Measurements from ENCODE around the gene FRY. TPM values are rescaled to one million over a fixed set of nuclear protein-coding genes. Genes with fewer than 3 reads are reported as not detected.

FRY gene
- total RNA-seq, 1 donor, result 12.5 TPM

GRCh38 chr13:32165796-32166195 is 134.2 kb downstream of the FRY start:
- Histone ChIP-seq H3K4me3 (ENCODE audit: low read length) (no peak overlapping the region), H3K4me1 (ENCODE audit: insufficient read depth, low read length) (no peaks in the 10 kb centered on the region), H3K9me3 (ENCODE audit: low read depth, low read length) (no peaks in the 10 kb centered on the region), H3K27me3 (ENCODE audit: insufficient read depth, low read length) (no peaks in the 10 kb centered on the region)

- Histone ChIP-seq H3K4me3 (ENCODE audit: low read length) (no peak overlapping the region), H3K9me3 (ENCODE audit: low read depth, low read length) (no peaks in the 10 kb centered on the region), H3K27me3 (ENCODE audit: insufficient read depth, low read length) (no peaks in the 10 kb centered on the region), H3K4me1 (ENCODE audit: insufficient read depth, low read length) (no peaks in the 10 kb centered on the region)
Measured at GRCh38 chr13:32168131-32168530, 136.6 kb downstream of the FRY start.

- no peaks in the 10 kb centered on the region for H3K9me3 ChIP-seq (ENCODE audit: low read depth, low read length)
- H3K4me1 ChIP-seq (ENCODE audit: insufficient read depth, low read length), result no peaks in the 10 kb centered on the region
- H3K4me3 ChIP-seq (ENCODE audit: low read length), result no peak overlapping the region
- H3K27me3 ChIP-seq (ENCODE audit: insufficient read depth, low read length), result no peaks in the 10 kb centered on the region
Measured at GRCh38 chr13:32170841-32171240, 139.3 kb downstream of the FRY start.

GRCh38 chr13:32173881-32174280 is 142.3 kb downstream of the FRY start:
- H3K4me3 ChIP-seq (ENCODE audit: low read length), result no peak overlapping the region

GRCh38 chr13:32174366-32174765 is 142.8 kb downstream of the FRY start:
- H3K9me3 ChIP-seq (ENCODE audit: low read depth, low read length), result no peaks in the 10 kb centered on the region
- H3K4me3 ChIP-seq (ENCODE audit: low read length), result no peak overlapping the region
- no peaks in the 10 kb centered on the region for H3K4me1 ChIP-seq (ENCODE audit: insufficient read depth, low read length)
- H3K27me3 ChIP-seq (ENCODE audit: insufficient read depth, low read length), result no peaks in the 10 kb centered on the region

More at GRCh38 chr13:32173881-32174280, 142.3 kb downstream of the FRY start:
- Histone ChIP-seq H3K27me3 (ENCODE audit: insufficient read depth, low read length) (no peaks in the 10 kb centered on the region), H3K4me1 (ENCODE audit: insufficient read depth, low read length) (no peaks in the 10 kb centered on the region), H3K9me3 (ENCODE audit: low read depth, low read length) (no peaks in the 10 kb centered on the region)

GRCh38 chr13:32175307-32175706 is 143.7 kb downstream of the FRY start:
- Histone ChIP-seq H3K4me1 (ENCODE audit: insufficient read depth, low read length) (no peaks in the 10 kb centered on the region), H3K9me3 (ENCODE audit: low read depth, low read length) (no peaks in the 10 kb centered on the region), H3K4me3 (ENCODE audit: low read length) (no peak overlapping the region), H3K27me3 (ENCODE audit: insufficient read depth, low read length) (no peaks in the 10 kb centered on the region)

GRCh38 chr13:32175943-32176342 is 144.4 kb downstream of the FRY start:
- Histone ChIP-seq H3K9me3 (ENCODE audit: low read depth, low read length) (no peaks in the 10 kb centered on the region), H3K4me1 (ENCODE audit: insufficient read depth, low read length) (no peaks in the 10 kb centered on the region), H3K4me3 (ENCODE audit: low read length) (no peak overlapping the region), H3K27me3 (ENCODE audit: insufficient read depth, low read length) (no peaks in the 10 kb centered on the region)

- H3K9me3 ChIP-seq (ENCODE audit: low read depth, low read length), result no peaks in the 10 kb centered on the region
- no peak overlapping the region for H3K4me3 ChIP-seq (ENCODE audit: low read length)
- no peaks in the 10 kb centered on the region for H3K4me1 ChIP-seq (ENCODE audit: insufficient read depth, low read length)
- H3K27me3 ChIP-seq (ENCODE audit: insufficient read depth, low read length), result no peaks in the 10 kb centered on the region
Measured at GRCh38 chr13:32176696-32177095, 145.1 kb downstream of the FRY start.

GRCh38 chr13:32178763-32179162 is 147.2 kb downstream of the FRY start:
- Histone ChIP-seq H3K27me3 (ENCODE audit: insufficient read depth, low read length) (no peaks in the 10 kb centered on the region), H3K4me3 (ENCODE audit: low read length) (no peak overlapping the region), H3K4me1 (ENCODE audit: insufficient read depth, low read length) (no peaks in the 10 kb centered on the region), H3K9me3 (ENCODE audit: low read depth, low read length) (no peaks in the 10 kb centered on the region)

GRCh38 chr13:32179708-32180107 is 148.1 kb downstream of the FRY start:
- Histone ChIP-seq H3K27me3 (ENCODE audit: insufficient read depth, low read length) (no peaks in the 10 kb centered on the region), H3K4me1 (ENCODE audit: insufficient read depth, low read length) (no peaks in the 10 kb centered on the region), H3K4me3 (ENCODE audit: low read length) (no peak overlapping the region), H3K9me3 (ENCODE audit: low read depth, low read length) (no peaks in the 10 kb centered on the region)

GRCh38 chr13:32187651-32188050 is 156.1 kb downstream of the FRY start:
- no peaks in the 10 kb centered on the region for H3K27me3 ChIP-seq (ENCODE audit: insufficient read depth, low read length)
- H3K9me3 ChIP-seq (ENCODE audit: low read depth, low read length), result no peaks in the 10 kb centered on the region
- no peak overlapping the region for H3K4me3 ChIP-seq (ENCODE audit: low read length)
- H3K4me1 ChIP-seq (ENCODE audit: insufficient read depth, low read length), result no peaks in the 10 kb centered on the region

GRCh38 chr13:32191452-32191998 is 160.0 kb downstream of the FRY start:
- no peak overlapping the region for H3K4me3 ChIP-seq (ENCODE audit: low read length)
- H3K4me1 ChIP-seq (ENCODE audit: insufficient read depth, low read length), result no peaks in the 10 kb centered on the region

GRCh38 chr13:32195713-32196112 is 164.1 kb downstream of the FRY start:
- Histone ChIP-seq H3K4me3 (ENCODE audit: low read length) (no peak overlapping the region), H3K27me3 (ENCODE audit: insufficient read depth, low read length) (no peaks in the 10 kb centered on the region), H3K9me3 (ENCODE audit: low read depth, low read length) (no peaks in the 10 kb centered on the region), H3K4me1 (ENCODE audit: insufficient read depth, low read length) (no peaks in the 10 kb centered on the region)

More at GRCh38 chr13:32191452-32191998, 160.0 kb downstream of the FRY start:
- Histone ChIP-seq H3K27me3 (ENCODE audit: insufficient read depth, low read length) (no peaks in the 10 kb centered on the region), H3K9me3 (ENCODE audit: low read depth, low read length) (no peaks in the 10 kb centered on the region)

GRCh38 chr13:32199168-32199567 is 167.6 kb downstream of the FRY start:
- Histone ChIP-seq H3K27me3 (ENCODE audit: insufficient read depth, low read length) (no peaks in the 10 kb centered on the region), H3K4me3 (ENCODE audit: low read length) (no peak overlapping the region), H3K9me3 (ENCODE audit: low read depth, low read length) (no peaks in the 10 kb centered on the region), H3K4me1 (ENCODE audit: insufficient read depth, low read length) (no peaks in the 10 kb centered on the region)

GRCh38 chr13:32200741-32201140 is 169.2 kb downstream of the FRY start:
- no peaks in the 10 kb centered on the region for H3K27me3 ChIP-seq (ENCODE audit: insufficient read depth, low read length)

GRCh38 chr13:32201809-32202208 is 170.2 kb downstream of the FRY start:
- no peaks in the 10 kb centered on the region for H3K9me3 ChIP-seq (ENCODE audit: low read depth, low read length)
- H3K4me1 ChIP-seq (ENCODE audit: insufficient read depth, low read length), result no peaks in the 10 kb centered on the region
- H3K27me3 ChIP-seq (ENCODE audit: insufficient read depth, low read length), result no peaks in the 10 kb centered on the region
- no peak overlapping the region for H3K4me3 ChIP-seq (ENCODE audit: low read length)

More at GRCh38 chr13:32200741-32201140, 169.2 kb downstream of the FRY start:
- Histone ChIP-seq H3K4me3 (ENCODE audit: low read length) (no peak overlapping the region), H3K9me3 (ENCODE audit: low read depth, low read length) (no peaks in the 10 kb centered on the region), H3K4me1 (ENCODE audit: insufficient read depth, low read length) (no peaks in the 10 kb centered on the region)
